ENCODE measurements around the gene TMBIM1. TPM values are rescaled to one million over a fixed set of nuclear protein-coding genes. Genes with fewer than 3 reads are reported as not detected.
A peak's percentile ranks its signal among the peaks of the same experiment; 100 is the strongest.

The TMBIM1 gene
- total RNA-seq, 1 donor from 2014 or later: 74.9 TPM

DNA sequence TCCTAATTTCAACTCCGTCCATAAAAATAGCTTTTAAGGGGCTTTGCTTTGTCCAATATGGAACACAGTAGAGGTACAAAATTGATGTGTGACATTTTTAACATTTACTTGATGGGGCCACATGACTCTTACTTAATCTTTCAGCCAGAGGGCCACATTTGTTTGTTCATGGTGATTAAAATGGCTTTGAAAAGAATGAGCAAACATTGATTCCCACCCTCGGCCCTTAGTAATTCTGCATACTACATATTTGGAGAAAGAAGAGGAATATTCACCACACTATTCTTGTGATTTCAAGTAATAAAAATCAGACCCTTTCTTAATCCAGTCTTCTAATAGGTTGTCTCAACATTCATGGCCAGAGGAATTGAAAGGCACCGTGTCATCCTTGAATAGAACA, 57.8 kb downstream of the TMBIM1 start:
- peaks cover 15% of the 10 kb centered on the region for H3K4me1 Mint-ChIP-seq
- H3K27me3 Mint-ChIP-seq (ENCODE audit: low read depth): no peaks in the 10 kb centered on the region
- TF ChIP-seq CTCF (IDR thresholded peaks at IDR 0.05; ENCODE audit: unreplicated experiment): no peak
- no peak overlapping the region for H3K4me3 Mint-ChIP-seq
- no peak for DNase-seq (ENCODE audit: low spot score in 2 of 2, unreplicated experiment in 2 of 2)
- H3K27ac Mint-ChIP-seq: no peak overlapping the region
- no peaks in the 10 kb centered on the region for H3K9me3 Mint-ChIP-seq
- H3K36me3 Mint-ChIP-seq: peaks cover 55% of the 10 kb centered on the region

DNA sequence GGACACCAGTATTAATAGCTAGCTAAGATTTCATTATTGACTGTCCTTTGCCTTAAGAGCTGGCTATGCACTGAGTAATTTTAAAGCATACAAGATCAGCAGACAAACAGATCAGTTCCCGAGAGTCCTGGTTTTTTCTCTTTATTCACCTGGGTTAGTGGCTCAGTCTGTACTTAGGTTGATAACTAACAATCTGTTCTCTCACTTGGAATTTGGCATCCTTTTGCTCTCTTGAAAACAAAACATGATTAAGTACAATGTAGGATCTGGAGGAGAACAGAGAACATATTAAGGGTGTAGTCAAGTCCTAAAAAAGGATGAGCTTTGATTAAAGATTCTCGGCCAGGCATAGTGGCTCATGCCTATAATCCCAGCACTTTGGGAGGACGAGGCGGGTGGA, 58.8 kb downstream of the TMBIM1 start:
- Mint-ChIP-seq H3K9me3 (no peaks in the 10 kb centered on the region), H3K4me3 (no peak overlapping the region), H3K4me1 (peaks cover 23% of the 10 kb centered on the region), H3K36me3 (peaks cover 46% of the 10 kb centered on the region), H3K27ac (peak overlapping the region; percentile 28), H3K27me3 (ENCODE audit: low read depth) (no peaks in the 10 kb centered on the region)
- TF ChIP-seq CTCF (IDR thresholded peaks at IDR 0.05; ENCODE audit: unreplicated experiment): no peak
- no peak for DNase-seq (ENCODE audit: low spot score in 2 of 2, unreplicated experiment in 2 of 2)

GRCh38 chr2:218230882-218231281, 61.4 kb downstream of the TMBIM1 start:
- H3K4me3 Mint-ChIP-seq: no peak overlapping the region

DNA sequence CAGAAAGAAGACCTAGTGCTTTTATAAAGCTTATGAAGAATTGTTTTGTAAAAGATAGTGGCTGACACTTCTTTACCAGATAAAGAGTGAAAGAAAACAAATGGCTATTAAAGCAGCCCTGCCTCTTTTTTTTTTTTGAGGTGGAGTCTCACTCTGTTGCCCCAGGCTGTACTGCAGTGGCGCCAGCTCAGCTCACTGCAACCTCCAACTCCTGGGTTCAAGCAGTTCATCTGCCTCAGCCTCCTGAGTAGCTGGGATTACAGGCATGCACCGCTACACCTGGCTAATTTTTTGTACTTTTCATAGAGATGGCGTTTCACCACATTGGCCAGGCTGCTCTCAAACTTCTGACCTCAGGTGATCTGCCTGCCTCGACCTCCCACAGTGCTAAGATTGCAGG, 62.5 kb downstream of the TMBIM1 start:
- no peaks in the 10 kb centered on the region for H3K27me3 Mint-ChIP-seq (ENCODE audit: low read depth)
- TF ChIP-seq CTCF (IDR thresholded peaks at IDR 0.05; ENCODE audit: unreplicated experiment): no peak
- peak overlapping the region; percentile 87 for H3K27ac Mint-ChIP-seq
- no peak overlapping the region for H3K4me3 Mint-ChIP-seq
- no peak for DNase-seq (ENCODE audit: low spot score in 2 of 2, unreplicated experiment in 2 of 2)
- H3K36me3 Mint-ChIP-seq: peaks cover 41% of the 10 kb centered on the region
- H3K4me1 Mint-ChIP-seq: peaks cover 29% of the 10 kb centered on the region
- no peaks in the 10 kb centered on the region for H3K9me3 Mint-ChIP-seq

More at GRCh38 chr2:218230882-218231281, 61.4 kb downstream of the TMBIM1 start:
- H3K9me3 Mint-ChIP-seq: no peaks in the 10 kb centered on the region
- H3K27me3 Mint-ChIP-seq (ENCODE audit: low read depth): no peaks in the 10 kb centered on the region
- no peak for DNase-seq (ENCODE audit: low spot score in 2 of 2, unreplicated experiment in 2 of 2)
- peaks cover 45% of the 10 kb centered on the region for H3K36me3 Mint-ChIP-seq
- peak; percentile 43 for TF ChIP-seq CTCF (IDR thresholded peaks at IDR 0.05; ENCODE audit: unreplicated experiment)
- H3K27ac Mint-ChIP-seq: peak overlapping the region; percentile 87
- peaks cover 29% of the 10 kb centered on the region for H3K4me1 Mint-ChIP-seq

GRCh38 chr2:218229239-218229638, 63.1 kb downstream of the TMBIM1 start:
- Mint-ChIP-seq H3K4me1 (peaks cover 31% of the 10 kb centered on the region), H3K4me3 (no peak overlapping the region), H3K9me3 (no peaks in the 10 kb centered on the region), H3K27ac (peak overlapping the region; percentile 94), H3K36me3 (peaks cover 36% of the 10 kb centered on the region), H3K27me3 (ENCODE audit: low read depth) (no peaks in the 10 kb centered on the region)
- no peak for TF ChIP-seq CTCF (IDR thresholded peaks at IDR 0.05; ENCODE audit: unreplicated experiment)
- no peak for DNase-seq (ENCODE audit: low spot score in 2 of 2, unreplicated experiment in 2 of 2)

Data from mesothelial cell of epicardium (in vitro differentiated cells).